Kidney epithelial cell (primary cell): ENCODE measurements around the gene CEP162. TPM values are rescaled to one million over a fixed set of nuclear protein-coding genes. Genes with fewer than 3 reads are reported as not detected.
"Not testable (repeated sequence)": the region's sequence is repeated elsewhere in the genome, so short reads cannot be mapped to it uniquely, and the experiment has no call there.

ENCODE experiments used
- DNase-seq: peaks from one replicate; pipeline ENCODE4 v3.0.0-alpha.2; 2010; ENCODE audit warnings: low read depth
- H3K27me3 ChIP-seq: 2 replicates; pipeline ENCODE4 v1.6.0; 2011; ENCODE audit warnings: low read length; ENCODE audit not compliant: control insufficient read depth, insufficient read depth
- H3K36me3 ChIP-seq: 2 replicates; pipeline ENCODE4 v1.5.1; 2011; ENCODE audit warnings: low read length; ENCODE audit not compliant: control insufficient read depth, insufficient read depth
- H3K4me3 ChIP-seq: 2 replicates; pipeline ENCODE4 v1.5.1; 2011; ENCODE audit warnings: low read depth, mild to moderate bottlenecking, control low read depth, low read length
- total RNA-seq: library from RNA; depleted of rRNA; stranded (reverse); fragments of >200 nt; gene quantifications from 2 replicates; pipeline ENCODE4 v1.2.3, GENCODE V29; 2015
- TF ChIP-seq, protein P1 (sequence below): IDR thresholded peaks from 2 replicates; pipeline ENCODE4 v1.5.1; 2011; ENCODE audit warnings: mild to moderate bottlenecking, moderate library complexity, low read length, control low read depth, inconsistent platforms; ENCODE audit not compliant: insufficient read depth, poor library complexity, severe bottlenecking

The CEP162 gene
- total RNA-seq, 1 donor from 2014 or later: 6.3 TPM

- no peak for DNase-seq
- Histone ChIP-seq H3K27me3 (no peaks in the 10 kb centered on the region), H3K4me3 (no peak overlapping the region), H3K36me3 (no peaks in the 10 kb centered on the region)
- TF ChIP-seq, protein P1, sequence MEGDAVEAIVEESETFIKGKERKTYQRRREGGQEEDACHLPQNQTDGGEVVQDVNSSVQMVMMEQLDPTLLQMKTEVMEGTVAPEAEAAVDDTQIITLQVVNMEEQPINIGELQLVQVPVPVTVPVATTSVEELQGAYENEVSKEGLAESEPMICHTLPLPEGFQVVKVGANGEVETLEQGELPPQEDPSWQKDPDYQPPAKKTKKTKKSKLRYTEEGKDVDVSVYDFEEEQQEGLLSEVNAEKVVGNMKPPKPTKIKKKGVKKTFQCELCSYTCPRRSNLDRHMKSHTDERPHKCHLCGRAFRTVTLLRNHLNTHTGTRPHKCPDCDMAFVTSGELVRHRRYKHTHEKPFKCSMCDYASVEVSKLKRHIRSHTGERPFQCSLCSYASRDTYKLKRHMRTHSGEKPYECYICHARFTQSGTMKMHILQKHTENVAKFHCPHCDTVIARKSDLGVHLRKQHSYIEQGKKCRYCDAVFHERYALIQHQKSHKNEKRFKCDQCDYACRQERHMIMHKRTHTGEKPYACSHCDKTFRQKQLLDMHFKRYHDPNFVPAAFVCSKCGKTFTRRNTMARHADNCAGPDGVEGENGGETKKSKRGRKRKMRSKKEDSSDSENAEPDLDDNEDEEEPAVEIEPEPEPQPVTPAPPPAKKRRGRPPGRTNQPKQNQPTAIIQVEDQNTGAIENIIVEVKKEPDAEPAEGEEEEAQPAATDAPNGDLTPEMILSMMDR: no peak
Measured at GRCh38 chr6:84177241-84177640, 50.2 kb downstream of the CEP162 start.

- TF ChIP-seq, protein P1: no peak
- Histone ChIP-seq H3K36me3 (no peaks in the 10 kb centered on the region), H3K4me3 (no peak overlapping the region), H3K27me3 (no peaks in the 10 kb centered on the region)
- no peak for DNase-seq
Measured at GRCh38 chr6:84172574-84172973, 54.9 kb downstream of the CEP162 start.

GRCh38 chr6:84172080-84172479 lies 55.4 kb downstream of the CEP162 start:
- Histone ChIP-seq H3K4me3 (no peak overlapping the region), H3K27me3 (no peaks in the 10 kb centered on the region), H3K36me3 (no peaks in the 10 kb centered on the region)
- TF ChIP-seq, protein P1: no peak
- DNase-seq: no peak

- Histone ChIP-seq H3K27me3 (no peaks in the 10 kb centered on the region), H3K36me3 (no peaks in the 10 kb centered on the region), H3K4me3 (no peak overlapping the region)
- TF ChIP-seq, protein P1: no peak
- no peak for DNase-seq
Measured at GRCh38 chr6:84167457-84167856, 60.0 kb downstream of the CEP162 start.

DNA sequence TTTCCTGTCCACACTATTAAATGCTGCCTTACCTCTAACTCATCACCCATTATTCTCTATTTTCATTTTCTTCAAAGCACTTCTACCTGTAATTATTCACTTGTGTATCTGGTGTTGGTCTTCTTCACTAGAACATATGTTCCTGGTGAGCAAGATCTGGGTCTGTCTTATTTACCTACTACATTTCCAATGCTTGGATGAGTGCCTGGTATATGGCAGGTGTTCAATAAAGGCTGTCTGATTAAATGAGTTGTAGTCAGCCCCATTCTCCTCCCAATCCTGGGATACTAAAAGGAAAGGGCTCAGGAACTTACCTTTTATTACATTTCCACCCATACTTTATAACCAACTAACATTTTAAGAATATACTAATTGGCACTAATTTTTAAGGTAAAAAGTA lies 61.0 kb downstream of the CEP162 start:
- TF ChIP-seq, protein P1: no peak
- Histone ChIP-seq H3K27me3 (no peaks in the 10 kb centered on the region), H3K4me3 (no peak overlapping the region), H3K36me3 (no peaks in the 10 kb centered on the region)
- no peak for DNase-seq

GRCh38 chr6:84164328-84164727 lies 63.1 kb downstream of the CEP162 start:
- DNase-seq, H3K4me3 ChIP-seq, H3K27me3 ChIP-seq, H3K36me3 ChIP-seq: not testable (repeated sequence)
